GM19467 (cell line): ENCODE measurements around the gene CFD.
A peak's percentile ranks its signal among the peaks of the same experiment; 100 is the strongest.
"Not testable (repeated sequence)": the region's sequence is repeated elsewhere in the genome, so short reads cannot be mapped to it uniquely, and the experiment has no call there.

Experiments used
- ATAC-seq: cut with Tn5 transposase; IDR thresholded peaks from one replicate; pipeline ENCODE4 v1.9.1; 2021; ENCODE audit warnings: mild to moderate bottlenecking, moderate library complexity; ENCODE audit not compliant: unreplicated experiment

Gene CFD

DNA sequence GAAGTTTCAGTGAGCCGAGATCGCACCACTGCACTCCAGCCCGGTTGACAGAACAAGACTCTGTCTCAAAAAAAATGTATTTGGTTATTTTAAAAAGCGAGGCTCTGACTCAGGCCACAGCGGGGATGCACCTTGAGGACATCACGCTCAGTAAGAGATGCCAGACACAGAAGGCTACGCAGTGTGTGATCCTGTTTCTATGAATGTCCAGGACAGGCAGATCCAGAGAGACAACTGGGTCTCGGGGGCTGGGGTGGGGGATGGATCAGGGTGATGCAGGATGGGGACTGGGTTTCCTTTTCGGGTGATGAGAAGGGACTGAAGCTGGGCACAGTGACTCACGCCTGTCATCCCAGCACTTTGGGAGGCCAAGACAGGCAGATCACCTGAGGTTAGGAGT, 28.1 kb downstream of the CFD start:
- no peak for ATAC-seq

DNA sequence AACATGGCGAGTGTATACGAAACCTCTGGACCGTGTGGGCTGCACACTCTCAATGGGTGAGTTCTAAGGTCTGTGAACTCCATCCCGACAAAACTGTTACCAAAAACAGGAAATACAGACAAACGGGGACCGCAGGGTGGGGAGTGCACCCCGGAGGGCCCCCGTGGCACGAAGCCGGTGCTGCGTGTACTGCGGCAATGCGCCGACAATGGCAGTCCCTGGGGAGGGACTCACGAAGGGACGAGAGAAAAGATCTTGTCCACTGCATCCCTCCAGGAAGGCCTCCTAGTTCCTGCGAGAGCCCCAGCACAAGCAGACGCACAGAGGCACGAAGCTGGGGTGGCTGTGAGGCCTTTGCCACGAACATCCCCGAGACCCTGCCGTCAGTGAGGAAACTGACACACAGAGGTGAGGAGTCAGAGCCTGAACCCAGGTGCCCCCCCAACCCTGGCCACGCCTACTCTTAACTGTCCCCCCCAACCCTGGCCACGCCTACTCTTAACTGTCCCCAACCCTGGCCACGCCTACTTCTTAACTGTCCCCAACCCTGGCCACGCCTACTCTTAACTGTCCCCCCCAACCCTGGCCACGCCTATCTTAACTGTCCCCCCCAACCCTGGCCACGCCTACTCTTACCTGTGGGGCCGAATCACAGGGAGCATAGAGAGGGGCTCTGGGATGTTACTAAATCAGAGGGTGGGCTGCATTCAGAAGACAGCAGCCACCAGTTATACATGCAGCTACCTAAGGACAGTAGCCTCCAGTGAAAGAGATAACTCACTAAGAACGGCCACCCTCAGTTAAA, 29.3 kb downstream of the CFD start:
- ATAC-seq = no peak

DNA sequence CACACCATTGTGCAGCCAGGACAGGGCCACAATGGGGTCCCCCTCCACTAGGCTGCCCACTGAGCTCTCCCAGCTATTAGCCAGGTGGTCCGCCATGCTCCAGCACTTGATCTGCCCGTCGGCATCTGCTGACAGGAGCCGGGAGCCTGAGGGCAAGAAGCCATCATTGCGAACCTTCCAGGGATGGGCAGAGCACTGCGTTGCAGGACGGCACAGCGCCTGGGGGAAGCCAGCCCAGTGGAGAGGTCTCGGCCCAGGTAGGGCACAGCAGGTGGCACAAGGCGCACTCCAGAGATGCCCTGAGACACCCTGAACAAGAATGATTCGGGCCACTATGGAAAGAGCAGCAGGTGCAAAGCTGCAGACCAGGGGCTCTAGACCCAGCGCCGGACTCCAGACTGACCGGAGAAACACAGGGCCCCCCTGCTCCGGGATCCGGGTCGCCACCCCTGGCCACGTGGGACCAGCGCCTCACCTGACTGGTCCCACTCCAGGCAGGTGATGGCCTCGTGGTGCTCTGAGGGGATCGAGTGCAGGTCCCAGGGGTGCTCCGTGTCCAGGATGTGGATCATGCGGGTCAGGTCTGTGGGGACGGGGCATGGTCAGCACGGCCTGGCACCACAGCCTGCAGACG, 30.3 kb downstream of the CFD start:
- ATAC-seq = no peak

DNA sequence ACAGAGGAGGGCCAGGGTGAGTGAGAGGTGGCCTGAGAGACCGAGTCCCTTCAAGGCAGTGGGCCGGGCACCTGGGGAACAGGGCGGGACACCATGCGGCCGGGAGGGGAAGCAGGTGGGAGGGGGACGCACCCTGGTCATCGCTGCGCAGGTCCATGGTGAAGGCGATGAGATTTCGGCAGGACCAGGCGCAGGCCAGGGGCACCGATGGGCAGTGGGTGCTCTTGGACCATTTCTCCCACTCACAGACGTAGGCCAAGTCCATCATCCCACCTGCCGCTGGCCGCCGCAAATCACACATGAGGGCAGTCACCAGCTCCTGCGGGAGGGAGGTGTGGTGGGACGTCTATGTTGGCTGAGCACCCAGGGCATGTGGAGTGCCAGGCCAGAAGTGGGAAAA, 31.4 kb downstream of the CFD start:
- no peak for ATAC-seq

DNA sequence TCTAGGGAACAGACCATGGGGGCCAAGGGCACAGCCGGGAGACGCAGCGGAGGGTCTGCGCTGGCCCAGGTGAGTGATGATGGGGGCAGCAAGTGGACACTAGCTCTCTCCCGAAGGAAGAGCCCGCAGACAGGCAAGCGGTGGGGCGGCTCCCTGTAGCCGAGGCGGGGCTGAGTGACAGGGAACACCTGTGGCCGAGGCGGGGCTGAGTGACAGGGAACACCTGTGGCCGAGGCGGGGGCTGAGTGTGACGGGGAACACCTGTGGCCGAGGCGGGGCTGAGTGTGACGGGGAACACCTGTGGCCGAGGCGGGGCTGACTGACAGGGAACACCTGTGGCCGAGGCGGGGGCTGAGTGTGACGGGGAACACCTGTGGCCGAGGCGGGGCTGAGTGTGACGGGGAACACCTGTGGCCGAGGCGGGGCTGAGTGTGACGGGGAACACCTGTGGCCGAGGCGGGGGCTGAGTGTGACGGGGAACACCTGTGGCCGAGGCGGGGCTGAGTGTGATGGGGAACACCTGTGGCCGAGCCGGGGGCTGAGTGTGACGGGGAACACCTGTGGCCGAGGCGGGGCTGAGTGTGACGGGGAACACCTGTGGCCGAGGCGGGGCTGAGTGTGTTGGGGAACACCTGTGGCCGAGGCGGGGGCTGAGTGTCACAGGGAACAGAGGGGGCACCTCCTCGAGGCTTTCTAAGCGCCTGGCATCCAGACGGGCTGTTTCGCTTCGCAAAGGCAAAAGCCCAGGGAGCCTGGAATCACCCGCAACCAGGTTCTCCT, 32.1 kb downstream of the CFD start:
- ATAC-seq = not testable (repeated sequence)

DNA sequence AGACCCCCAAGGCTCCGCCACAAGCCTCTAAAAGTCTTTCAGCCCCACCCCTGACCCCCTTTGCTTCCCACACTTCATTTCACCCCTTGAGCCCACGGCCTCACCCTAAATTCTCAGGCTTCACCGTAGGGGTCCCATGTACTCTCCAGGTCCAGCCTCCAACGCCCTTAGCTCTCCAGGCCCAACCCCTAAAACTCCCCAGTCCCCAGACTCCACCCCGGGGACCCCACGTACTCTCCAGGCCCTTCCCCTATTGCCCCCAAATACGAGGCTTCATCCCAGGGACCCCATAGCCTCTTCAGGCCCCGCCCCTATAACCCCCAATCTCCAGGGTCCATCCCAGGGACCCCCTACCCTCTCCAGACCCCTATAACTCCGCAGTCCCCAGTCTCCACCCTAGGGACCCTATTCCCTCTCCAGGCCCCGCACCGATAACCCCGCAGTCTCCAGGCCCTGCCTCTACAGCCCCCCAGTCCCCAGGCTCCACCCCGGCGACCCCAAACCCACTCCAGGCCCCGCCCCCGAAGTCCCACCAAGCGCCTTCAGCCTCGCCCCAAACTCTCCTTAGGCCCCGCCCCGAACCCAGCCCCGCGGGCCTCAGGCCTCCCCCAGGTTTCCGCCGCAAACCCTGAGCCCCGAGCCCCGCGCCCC, 32.9 kb downstream of the CFD start:
- no peak for ATAC-seq

DNA sequence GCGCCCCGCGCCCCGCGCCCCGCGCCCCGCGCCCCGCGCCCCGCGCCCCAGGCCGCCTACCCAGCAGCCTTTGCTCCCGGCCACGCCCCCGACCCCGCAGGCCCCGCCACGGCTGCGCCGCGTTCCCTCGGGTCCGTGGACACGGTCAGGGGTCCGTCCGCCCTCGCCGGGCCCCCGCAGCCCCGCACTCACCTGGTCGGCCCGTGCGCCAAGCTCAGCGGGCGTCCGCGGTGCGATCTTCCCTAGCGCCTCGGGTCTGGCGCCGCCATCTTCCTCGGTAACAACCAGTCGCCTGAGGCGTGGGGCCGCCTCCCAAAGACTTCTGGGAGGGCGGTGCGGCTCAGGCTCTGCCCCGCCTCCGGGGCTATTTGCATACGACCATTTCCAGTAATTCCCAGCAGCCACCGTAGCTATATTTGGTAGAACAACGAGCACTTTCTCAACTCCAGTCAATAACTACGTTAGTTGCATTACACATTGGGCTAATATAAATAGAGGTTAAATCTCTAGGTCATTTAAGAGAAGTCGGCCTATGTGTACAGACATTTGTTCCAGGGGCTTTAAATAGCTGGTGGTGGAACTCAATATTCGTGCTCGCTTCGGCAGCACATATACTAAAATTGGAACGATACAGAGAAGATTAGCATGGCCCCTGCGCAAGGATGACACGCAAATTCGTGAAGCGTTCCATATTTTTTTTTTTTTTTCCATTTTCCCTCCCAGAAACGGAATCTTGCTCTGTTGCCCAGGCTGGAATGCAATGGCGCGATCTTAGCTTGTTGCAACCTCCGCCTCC, 33.6 kb downstream of the CFD start, which contains the start of the genes MED16 and RNU6-9:
TSS of gene MED16 (minus strand) at position 294 of the 796 bp plus-strand sequence. CDS start 2,056 bp downstream, outside the sequence.
TSS of gene RNU6-9 (plus strand) at position 591 of the 796 bp plus-strand sequence.
- ATAC-seq = peak; percentile 59

DNA sequence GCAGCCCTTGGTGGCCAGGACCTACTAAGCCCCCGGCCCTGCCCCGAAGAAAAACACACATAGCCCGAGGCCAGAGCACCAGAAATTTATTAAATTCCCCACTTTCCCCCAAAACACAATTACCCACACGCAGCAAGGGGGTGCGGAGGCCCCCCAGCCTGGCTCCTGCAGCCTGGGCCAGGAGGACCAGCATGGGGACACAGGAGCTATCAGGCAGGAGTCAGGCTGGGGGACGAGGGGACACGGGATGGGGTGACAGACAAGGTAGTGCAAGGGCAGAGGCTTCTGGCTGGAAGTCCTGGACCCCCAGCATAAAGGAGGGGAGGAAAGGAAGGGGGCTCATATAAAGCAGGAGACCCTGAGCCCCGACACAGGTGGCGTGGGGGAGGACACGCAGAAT, 37.0 kb downstream of the CFD start:
- ATAC-seq = no peak

DNA sequence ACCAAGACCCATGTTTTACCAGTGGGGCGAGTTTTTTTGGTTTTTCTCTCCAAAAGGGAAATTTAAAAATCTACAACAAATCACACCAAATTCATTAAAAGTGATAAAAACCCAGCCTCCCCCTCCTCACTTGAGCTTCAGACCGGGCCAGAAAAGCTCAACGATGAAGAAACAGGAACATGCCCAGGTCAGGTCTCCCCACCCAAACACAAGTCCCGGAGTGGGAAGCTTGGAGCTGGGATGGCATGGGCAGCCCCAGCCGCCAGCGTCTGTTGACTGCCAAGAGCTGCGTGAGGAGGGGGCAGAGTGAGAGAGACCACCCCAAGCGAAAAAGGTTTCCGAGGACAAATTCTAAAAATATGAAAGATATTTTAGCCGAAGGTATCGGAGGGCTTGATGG, 37.5 kb downstream of the CFD start:
- no peak for ATAC-seq

DNA sequence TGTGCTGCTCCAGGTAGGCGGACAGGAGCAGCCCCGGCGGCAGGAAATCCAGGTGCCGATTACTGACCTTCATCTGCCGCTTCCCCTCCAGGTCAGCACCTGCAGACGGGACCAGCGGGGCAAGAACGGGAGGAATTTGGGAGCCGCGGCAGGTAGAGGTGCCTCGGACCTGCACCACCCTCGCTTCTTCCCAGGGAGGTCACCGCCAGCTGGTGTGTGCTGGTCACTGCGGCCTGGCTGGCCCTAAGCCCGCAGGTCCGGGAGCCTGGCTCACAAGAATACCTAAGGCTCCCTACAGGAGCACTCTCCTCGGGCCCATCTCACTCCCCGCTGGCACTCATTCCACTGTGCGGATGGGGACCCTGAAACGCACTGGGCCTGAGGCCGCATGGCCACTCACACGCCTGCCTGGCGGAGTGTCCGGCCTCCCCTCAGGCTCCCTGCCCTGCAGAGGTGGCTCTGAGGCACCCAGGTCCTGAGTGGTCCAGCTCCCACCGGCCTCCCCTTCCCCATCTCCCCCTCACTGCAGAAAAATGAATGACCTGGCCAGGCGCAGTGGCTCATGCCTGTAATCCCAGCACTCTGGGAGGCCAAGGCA, 38.1 kb downstream of the CFD start:
- no peak for ATAC-seq

DNA sequence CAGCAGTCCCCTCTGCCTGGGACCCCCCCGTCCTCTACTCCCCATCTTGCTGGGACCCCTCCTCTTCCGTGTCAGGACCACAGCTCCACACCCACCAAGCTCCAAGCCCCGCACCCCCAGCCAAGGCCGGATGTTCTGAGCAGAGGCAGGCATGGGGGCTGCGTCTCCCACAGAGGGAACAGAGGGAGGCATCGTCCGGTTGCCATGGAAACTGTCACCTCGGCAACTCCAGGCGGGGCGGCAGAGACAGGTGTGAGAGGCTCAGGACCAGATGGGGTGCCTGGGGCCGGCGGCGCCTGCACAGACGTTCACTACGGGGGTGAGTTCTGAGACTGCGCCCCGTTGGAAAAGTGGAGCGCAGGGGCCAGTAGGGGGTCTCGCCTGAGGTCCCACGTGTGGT, 39.2 kb downstream of the CFD start:
- ATAC-seq = no peak

DNA sequence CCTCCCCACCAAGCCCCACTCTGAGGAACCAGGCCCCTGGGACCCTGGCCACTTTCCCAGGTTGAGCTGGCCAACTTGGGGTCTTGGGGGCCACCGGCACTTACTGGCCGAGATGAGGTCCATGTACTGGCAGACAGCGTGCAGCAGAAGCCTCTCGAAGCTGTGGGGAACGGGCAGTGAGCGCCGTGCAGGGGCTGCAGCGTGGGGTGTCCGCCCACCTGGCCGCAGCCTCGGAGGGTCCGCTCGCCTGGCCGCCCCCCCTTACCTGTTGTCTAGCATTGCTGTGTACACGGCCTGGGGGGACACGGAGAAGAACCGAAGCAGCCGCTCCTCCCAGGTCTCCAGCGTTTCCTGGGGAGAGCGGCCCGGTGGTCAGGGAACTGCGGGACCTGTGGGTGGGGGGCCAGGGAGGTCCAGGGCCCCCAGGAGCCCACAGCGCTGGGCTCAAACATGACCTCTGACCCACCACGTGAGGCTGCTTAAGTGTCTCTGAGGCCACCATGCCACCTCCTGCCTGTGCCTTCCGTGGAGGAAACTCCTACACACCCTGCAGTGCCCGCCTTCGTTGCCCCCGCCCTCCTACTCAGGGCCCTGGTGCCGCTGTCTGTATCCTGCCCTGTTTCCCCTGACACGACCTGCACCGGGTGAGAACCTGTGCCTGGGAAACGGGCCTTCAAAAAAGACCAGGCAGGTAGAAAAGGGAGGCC, 40.0 kb downstream of the CFD start:
- ATAC-seq = no peak

DNA sequence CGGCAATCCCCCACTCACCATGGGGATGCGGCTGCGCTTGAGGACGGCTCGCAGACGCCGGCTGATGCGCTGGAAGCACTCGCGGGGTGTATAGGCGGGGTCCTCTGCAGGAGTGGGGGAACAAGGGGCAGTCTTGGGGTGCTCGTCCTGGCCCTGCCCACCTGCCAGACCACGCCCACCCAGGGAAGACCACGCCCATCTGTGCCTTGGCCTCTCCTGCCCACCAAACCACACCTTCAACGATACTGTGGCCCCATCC, 40.5 kb downstream of the CFD start:
- ATAC-seq = no peak

DNA sequence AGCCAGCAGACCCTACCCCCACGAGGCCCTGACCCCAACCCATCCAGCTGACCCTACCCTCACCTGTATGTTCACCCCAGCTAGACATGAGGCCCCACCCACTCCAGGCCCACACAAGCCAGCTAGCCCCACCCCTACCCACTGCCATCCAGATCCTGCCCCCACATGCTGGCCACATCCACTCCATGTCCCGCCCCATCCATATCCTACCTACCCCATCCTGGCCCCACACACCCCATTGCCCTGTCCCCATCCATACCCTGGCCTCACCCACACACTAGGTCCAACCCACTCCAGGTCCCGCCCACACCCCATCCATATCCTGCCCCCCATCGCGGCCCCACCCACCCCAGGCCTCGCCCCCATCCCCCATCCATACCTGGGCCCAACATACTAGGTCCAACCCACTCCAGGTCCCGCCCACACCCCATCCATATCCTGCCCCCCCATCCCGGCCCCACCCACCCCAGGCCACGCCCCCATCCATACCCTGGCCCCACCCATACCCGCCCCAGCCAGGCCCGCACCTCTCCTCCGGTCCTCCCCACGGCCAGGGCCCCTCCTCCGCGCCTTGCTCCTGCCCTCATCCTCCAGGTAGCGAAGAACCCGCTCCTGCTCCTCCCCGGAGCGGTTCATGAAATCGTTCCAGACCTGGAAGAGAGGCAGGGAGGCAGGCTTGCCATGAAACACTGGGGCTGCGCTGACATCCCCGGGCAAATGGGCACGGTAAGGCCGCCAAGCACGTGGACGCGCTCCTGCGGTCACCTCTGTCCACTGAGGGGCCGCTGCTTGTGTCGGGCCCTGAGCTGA, 41.0 kb downstream of the CFD start:
- ATAC-seq = no peak

DNA sequence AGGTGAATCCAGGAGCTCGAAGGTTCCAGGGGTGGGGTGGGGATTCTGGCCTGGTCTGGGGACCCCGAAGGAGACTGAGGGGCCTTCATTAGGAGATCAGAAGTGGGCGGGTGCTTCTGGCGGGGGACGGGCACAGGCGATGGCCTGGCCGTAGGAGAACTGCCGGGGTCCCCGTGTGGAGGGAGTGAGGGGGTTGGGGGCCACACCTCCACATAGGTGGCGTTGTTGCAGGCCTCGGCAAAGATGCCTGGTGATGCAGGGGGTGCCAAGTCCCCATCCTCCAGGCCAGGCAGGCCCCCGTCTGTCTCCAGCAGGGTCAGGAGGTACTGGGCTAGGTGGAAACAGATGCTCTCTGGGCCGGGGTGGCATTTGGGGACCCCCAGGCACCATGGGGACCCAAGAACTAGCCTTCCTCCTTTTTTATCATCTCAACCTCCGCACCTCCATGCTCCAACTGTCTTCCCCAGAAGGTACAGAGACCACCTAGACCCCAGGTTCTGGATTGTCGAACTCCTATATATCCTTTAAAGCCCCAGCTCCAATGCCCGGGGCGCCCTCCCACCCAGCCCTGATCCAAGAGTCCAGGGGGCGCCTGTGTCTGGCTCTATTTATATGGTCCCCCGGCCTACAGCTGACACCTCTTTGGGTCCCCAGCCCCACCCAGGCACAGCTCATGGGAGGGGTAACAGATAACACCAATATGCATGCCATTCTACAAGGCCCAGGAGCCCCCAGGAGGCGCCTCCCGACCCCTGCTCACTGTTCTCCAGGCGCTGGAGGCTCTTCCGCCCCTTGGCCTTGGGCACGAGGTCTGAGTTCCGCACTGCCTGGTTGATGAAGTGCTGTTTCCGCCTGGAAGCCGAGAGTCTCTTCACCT, 42.0 kb downstream of the CFD start:
- ATAC-seq = no peak

DNA sequence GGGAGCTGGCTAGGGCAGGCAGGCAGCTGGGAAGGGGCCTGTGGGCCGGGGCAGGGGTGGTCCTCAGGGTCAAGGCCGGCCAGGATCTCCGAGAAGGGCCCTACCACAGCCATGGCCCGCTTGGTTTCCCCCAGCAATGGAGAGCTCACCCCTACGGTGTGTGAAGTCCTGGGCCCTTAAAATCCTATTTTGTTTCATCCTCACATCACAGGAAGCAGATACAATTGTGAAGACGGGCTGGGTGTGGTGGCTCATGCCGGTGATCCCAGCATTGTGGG, 42.6 kb downstream of the CFD start:
- ATAC-seq = no peak

DNA sequence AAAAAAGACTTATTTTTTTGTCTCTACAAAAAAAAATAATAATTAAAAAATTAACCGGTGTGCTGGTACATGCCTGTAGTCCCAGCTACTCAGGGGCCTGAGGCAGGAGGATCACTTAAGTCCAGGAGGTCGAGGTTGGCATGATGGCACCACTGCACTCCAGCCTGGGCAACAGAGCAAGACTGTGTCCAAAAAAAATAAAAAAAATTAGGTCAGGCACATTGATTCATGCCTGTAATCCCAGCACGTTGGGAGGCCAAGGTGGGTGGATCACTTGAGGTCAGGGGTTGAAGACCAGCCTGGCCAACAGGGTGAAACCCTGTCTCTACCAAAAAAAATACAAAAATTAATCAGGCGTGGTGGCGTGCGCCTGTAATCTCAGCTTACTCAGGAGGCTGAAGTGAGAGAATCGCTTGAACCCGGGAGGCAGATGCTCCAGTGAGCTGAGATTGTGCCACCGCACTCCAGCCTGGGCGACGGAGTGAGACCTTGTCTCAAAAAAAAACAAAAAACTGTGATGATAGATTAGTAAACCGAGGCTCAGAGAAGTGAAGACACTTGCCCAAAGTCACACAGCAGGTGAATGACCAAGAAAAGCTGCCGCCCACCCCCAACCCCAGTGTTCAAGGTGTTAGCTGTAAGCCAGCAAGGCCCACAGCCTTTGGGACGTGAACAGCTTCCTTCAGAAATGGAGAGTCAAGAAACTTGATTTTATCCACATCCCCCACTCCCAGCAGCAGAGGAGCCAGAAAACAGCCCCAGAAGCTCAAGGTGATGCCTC, 43.2 kb downstream of the CFD start:
- ATAC-seq = no peak
